Astrocyte of the cerebellum (primary cell): ENCODE measurements around the gene RAB37.

Source experiments
- DNase-seq: peaks from one replicate; pipeline ENCODE4 v3.0.0-alpha.2; 2011; ENCODE audit warnings: low read depth
- H3K4me3 ChIP-seq: 2 replicates; pipeline ENCODE4 v1.5.1; 2011; ENCODE audit warnings: mild to moderate bottlenecking, low read depth, low read length, moderate library complexity
- CTCF ChIP-seq: IDR thresholded peaks from 2 replicates; pipeline ENCODE4 v1.5.1; 2012; ENCODE audit warnings: low read length, low read depth, moderate library complexity, mild to moderate bottlenecking; ENCODE audit errors: missing control alignments
- in situ Hi-C: cut with HindIII; loops from 2 replicates; pipeline ENCODE4 v1.10.0; 2017; ENCODE audit warnings: low sequenced_read_pairs

Gene RAB37

GRCh38 chr17:74773414-74773813 lies 36.4 kb downstream of the RAB37 start:
- TF ChIP-seq CTCF: no peak
- in situ Hi-C loops: no loop called here
- H3K4me3 ChIP-seq: no peak overlapping the region
- no peak for DNase-seq

- H3K4me3 ChIP-seq: no peak overlapping the region
- in situ Hi-C loops: no loop called here
- TF ChIP-seq CTCF: no peak
- no peak for DNase-seq
Observed at GRCh38 chr17:74773871-74774286, 36.8 kb downstream of the RAB37 start.

- no peak for DNase-seq
- in situ Hi-C loops: no loop called here
- TF ChIP-seq CTCF: no peak
- H3K4me3 ChIP-seq: peak overlapping the region; percentile 70
Observed at GRCh38 chr17:74775409-74776043, 38.5 kb downstream of the RAB37 start.

GRCh38 chr17:74776044-74776962 lies 39.2 kb downstream of the RAB37 start, which contains the start of gene NAT9:
TSS of gene NAT9 (minus strand) at chr17:74776345. CDS start at chr17:74775698, 647 bp downstream.
- in situ Hi-C loops: no loop called here
- H3K4me3 ChIP-seq: peak within 1 kb of the TSS; percentile 70
- peak; percentile 79 for DNase-seq
- no peak for TF ChIP-seq CTCF

GRCh38 chr17:74776990-74777389 lies 39.9 kb downstream of the RAB37 start:
- DNase-seq: no peak
- TF ChIP-seq CTCF: no peak
- in situ Hi-C loops: no loop called here
- peak overlapping the region; percentile 70 for H3K4me3 ChIP-seq

- TF ChIP-seq CTCF: no peak
- in situ Hi-C loops: no loop called here
- H3K4me3 ChIP-seq: no peak overlapping the region
- no peak for DNase-seq
Observed at GRCh38 chr17:74777901-74778515, 41.0 kb downstream of the RAB37 start.
